Endothelial cell of umbilical vein (primary cell): Measurements from ENCODE around the gene SLC7A4. TPM values are rescaled to one million over a fixed set of nuclear protein-coding genes. Genes with fewer than 3 reads are reported as not detected.
"Not testable (repeated sequence)": the region's sequence is repeated elsewhere in the genome, so short reads cannot be mapped to it uniquely, and the experiment has no call there.

Experiments used
- BruUV-seq: library from RNA; stranded (reverse); fragments of 400-500 nt; replicated peaks from 2 replicates; lab custom pipeline; 2021; lab: Mats Ljungman, UMichigan
- CTCF ChIA-PET: fragments of 300-600, 350-600 bp; sonication (Branson Sonifier 250); formaldehyde crosslinking; loops from one replicate; lab custom pipeline; 2021; ENCODE audit warnings: antibody characterized with exemption, inconsistent platforms; lab: Charles Lee
- POLR2A ChIA-PET: fragments of 300-600, 350-600 bp; sonication (Branson Sonifier 250); formaldehyde crosslinking; loops from one replicate; lab custom pipeline; 2021; ENCODE audit warnings: antibody characterized with exemption, inconsistent platforms; lab: Charles Lee
- DNase-seq: peaks from one replicate; pipeline ENCODE4 v3.0.0-alpha.2; 2011; ENCODE audit warnings: low read depth, low spot score
- FAIRE-seq: peaks from 2 replicates; lab custom pipeline; 2011; peaks lifted over from hg19 to GRCh38; lab: Jason Lieb, UNC
- H2AFZ ChIP-seq: 2 replicates; pipeline ENCODE4 v1.6.0; 2012; ENCODE audit warnings: low read depth, low read length, control low read depth, inconsistent platforms
- H3K27ac ChIP-seq: 2 replicates; pipeline ENCODE4 v1.5.1; 2011; ENCODE audit warnings: low read depth, mild to moderate bottlenecking, control low read depth, low read length, moderate library complexity; ENCODE audit not compliant: insufficient read depth
- H3K27me3 ChIP-seq, 2 experiments: 2 replicates each; pipeline versions ENCODE4 v1.6.0 to v1.6.1; 2011; ENCODE audit warnings: low read length in 2 of 2, mixed read lengths in 1 of 2; ENCODE audit not compliant: control insufficient read depth in 2 of 2, insufficient read depth in 2 of 2
- H3K36me3 ChIP-seq, 2 experiments: 2 replicates in 1 of 2; 3 replicates in 1 of 2; pipeline ENCODE4 v1.5.1; 2011; ENCODE audit warnings: low read length in 2 of 2, mild to moderate bottlenecking in 1 of 2, moderate library complexity in 1 of 2; ENCODE audit not compliant: control insufficient read depth in 2 of 2, insufficient read depth in 2 of 2; ENCODE audit errors: extremely low read depth in 1 of 2
- H3K4me1 ChIP-seq: 3 replicates; pipeline ENCODE4 v1.5.1; 2011; ENCODE audit warnings: mild to moderate bottlenecking, low read length; ENCODE audit not compliant: control insufficient read depth, insufficient read depth; ENCODE audit errors: extremely low read depth
- H3K4me2 ChIP-seq: 2 replicates; pipeline ENCODE4 v1.6.1; 2011; ENCODE audit warnings: low read length, control low read depth, mixed read lengths; ENCODE audit not compliant: insufficient read depth
- H3K4me3 ChIP-seq, 3 experiments: fragments of 200-600 bp in 1 of 3; sonication (generic), shearing (Covaris generic) in 1 of 3; replicated peaks in 1 of 3; 2 replicates each; pipeline ENCODE4 v1.5.1; 2011 to 2016; ENCODE audit warnings: control low read depth in 3 of 3, low read length in 3 of 3, mild to moderate bottlenecking in 2 of 3, inconsistent platforms in 1 of 3, low read depth in 1 of 3, moderate library complexity in 1 of 3; ENCODE audit not compliant: insufficient read depth in 1 of 3
- H3K79me2 ChIP-seq: 2 replicates; pipeline ENCODE4 v1.6.0; 2012; ENCODE audit warnings: low read length, inconsistent platforms; ENCODE audit not compliant: control insufficient read depth, insufficient read depth
- H3K9ac ChIP-seq: replicated peaks from 2 replicates; pipeline ENCODE3; 2011; ENCODE audit warnings: low read length, control low read depth; ENCODE audit not compliant: insufficient read depth; ENCODE audit errors: extremely low read depth
- H3K9me1 ChIP-seq: replicated peaks from 3 replicates; pipeline ENCODE4 v1.6.0; 2011; ENCODE audit warnings: mild to moderate bottlenecking, low read length; ENCODE audit not compliant: control insufficient read depth, insufficient read depth; ENCODE audit errors: extremely low read depth
- H3K9me3 ChIP-seq: replicated peaks from 2 replicates; pipeline ENCODE4 v1.5.1; 2012; ENCODE audit warnings: low read length, inconsistent platforms; ENCODE audit not compliant: control insufficient read depth, insufficient read depth
- H4K20me1 ChIP-seq: replicated peaks from 2 replicates; pipeline ENCODE3; 2011; ENCODE audit warnings: mild to moderate bottlenecking, low read length; ENCODE audit not compliant: control insufficient read depth, insufficient read depth; ENCODE audit errors: extremely low read depth
- CTCF ChIP-seq, 2 donors: IDR thresholded peaks; 1 replicate in 1 of 2; 2 replicates in 1 of 2; pipeline ENCODE4 v1.5.1; 2011; ENCODE audit warnings: low read length in 2 of 2, mild to moderate bottlenecking in 2 of 2, moderate library complexity in 2 of 2, control low read depth in 1 of 2, inconsistent platforms in 1 of 2, low read depth in 1 of 2; ENCODE audit not compliant: insufficient read depth in 1 of 2; ENCODE audit errors: extremely low read depth in 1 of 2
- EZH2 ChIP-seq: IDR thresholded peaks from 2 replicates; pipeline ENCODE4 v1.6.1; 2012; ENCODE audit warnings: borderline replicate concordance, low read depth, mild to moderate bottlenecking, moderate library complexity, low read length, inconsistent platforms; ENCODE audit not compliant: severe bottlenecking
- FOS ChIP-seq: IDR thresholded peaks from 2 replicates; pipeline ENCODE4 v1.6.1; 2011; ENCODE audit warnings: mild to moderate bottlenecking, low read length, moderate library complexity, borderline replicate concordance; ENCODE audit not compliant: insufficient read depth
- GATA2 ChIP-seq: IDR thresholded peaks from 2 replicates; pipeline ENCODE4 v1.7.0; 2011; ENCODE audit warnings: low read depth, mild to moderate bottlenecking, moderate library complexity, mixed read lengths, low read length; ENCODE audit not compliant: insufficient read length, insufficient read depth
- JUN ChIP-seq: IDR thresholded peaks from 2 replicates; pipeline ENCODE4 v1.6.1; 2011; ENCODE audit warnings: borderline replicate concordance, low read depth; ENCODE audit not compliant: insufficient read length, insufficient read depth
- MAX ChIP-seq: IDR thresholded peaks from 2 replicates; pipeline ENCODE4 v1.6.1; 2011; ENCODE audit not compliant: insufficient read depth, insufficient read length
- MYC ChIP-seq: IDR thresholded peaks from one replicate; pipeline ENCODE4 v1.6.1; 2011; ENCODE audit warnings: mild to moderate bottlenecking, low read depth, low read length
- POLR2A ChIP-seq: IDR thresholded peaks from 2 replicates; pipeline ENCODE4 v1.6.1; 2012; ENCODE audit warnings: low read depth, mild to moderate bottlenecking, control low read depth, low read length
- POLR2AphosphoS5 ChIP-seq: IDR thresholded peaks from 2 replicates; pipeline ENCODE4 v1.6.1; 2012; ENCODE audit warnings: low read depth, mild to moderate bottlenecking, control low read depth, low read length, moderate library complexity; ENCODE audit not compliant: insufficient read depth
- dilution Hi-C: fragments of 300-500 bp; cut with MboI; formaldehyde crosslinking; loops from one replicate; pipeline ENCODE4 v1.15.0; 2019; ENCODE audit warnings: low sequenced_read_pairs; ENCODE audit not compliant: extremely low pct_ligation_motif_present
- intact Hi-C: fragments of 100-400 bp; cut with micrococcal nuclease; formaldehyde crosslinking; loops from one replicate; pipeline ENCODE4 v1.10.0; 2022
- polyA plus RNA-seq, 4 experiments: library from polyadenylated mRNA; depleted of rRNA in 3 of 4; stranded (reverse) in 3 of 4; unstranded in 1 of 4; fragments of >200 nt; gene quantifications; 2 replicates each; pipeline versions ENCODE4 v1.2.1 to v1.2.3, GENCODE V29; 2011 to 2012; ENCODE audit warnings: missing spikeins in 1 of 4
- total RNA-seq: library from RNA; stranded (reverse); gene quantifications from 2 replicates; pipeline ENCODE4 v1.2.3, GENCODE V29; 2021

The SLC7A4 gene
- total and polyA plus RNA-seq, 2 donors (not counting 3 experiments of a cell fraction or from before 2014, with no cell fraction given): not detected

GRCh38 chr22:21051145-21051830, 18.9 kb upstream of the SLC7A4 start:
- no TSS peak for BruUV-seq
- no peak for FAIRE-seq

GRCh38 chr22:21048965-21049364, 16.6 kb upstream of the SLC7A4 start:
- H3K27ac ChIP-seq, H3K4me1 ChIP-seq, H3K4me3 ChIP-seq, H3K79me2 ChIP-seq, DNase-seq, H2AFZ ChIP-seq, dilution Hi-C loops, H3K9me3 ChIP-seq, intact Hi-C loops, BruUV-seq, H4K20me1 ChIP-seq, H3K9me1 ChIP-seq, H3K27me3 ChIP-seq, POLR2A ChIA-PET, H3K4me2 ChIP-seq, H3K36me3 ChIP-seq, H3K9ac ChIP-seq, CTCF ChIA-PET, FAIRE-seq: not testable (repeated sequence)

More at GRCh38 chr22:21051145-21051830, 18.9 kb upstream of the SLC7A4 start:
- Histone ChIP-seq H4K20me1 (no peaks in the 10 kb centered on the region), H2AFZ (no peak overlapping the region), H3K9ac (no peak overlapping the region), H3K9me1 (no peaks in the 10 kb centered on the region), H3K27ac (no peak overlapping the region), H3K4me2 (no peak overlapping the region), H3K4me3 (no peak overlapping the region), H3K27me3 (peaks cover 2 to 3% of the 10 kb centered on the region in 2 experiments), H3K4me1 (no peaks in the 10 kb centered on the region), H3K9me3 (no peaks in the 10 kb centered on the region), H3K79me2 (no peaks in the 10 kb centered on the region), H3K36me3 (no peaks in the 10 kb centered on the region)
- ChIA-PET POLR2A (no interaction called here), CTCF (no interaction called here)
- no peak for TF ChIP-seq GATA2
- no peak for TF ChIP-seq MAX
- TF ChIP-seq FOS: no peak
- TF ChIP-seq POLR2AphosphoS5: no peak
- no peak for TF ChIP-seq POLR2A
- no peak for TF ChIP-seq JUN
- no peak for TF ChIP-seq CTCF (IDR thresholded peaks at IDR 0.05; ENCODE audit: extremely low read depth in 1 of 2, insufficient read depth in 1 of 2, low read depth in 1 of 2, low read length in 2 of 2)
- no peak for TF ChIP-seq EZH2
- TF ChIP-seq MYC: no peak
- dilution Hi-C loops: no loop called here
- intact Hi-C loops: no loop called here
- no peak for DNase-seq

GRCh38 chr22:21048448-21048847, 16.1 kb upstream of the SLC7A4 start:
- H3K4me1 ChIP-seq, H3K27ac ChIP-seq, intact Hi-C loops, dilution Hi-C loops, H3K79me2 ChIP-seq, H3K27me3 ChIP-seq, H3K36me3 ChIP-seq, H2AFZ ChIP-seq, H3K9ac ChIP-seq, BruUV-seq, H3K9me1 ChIP-seq, H3K9me3 ChIP-seq, DNase-seq, H3K4me2 ChIP-seq, CTCF ChIA-PET, H4K20me1 ChIP-seq, FAIRE-seq, POLR2A ChIA-PET, H3K4me3 ChIP-seq: not testable (repeated sequence)
